ENCODE measurements around the gene NUDT8. TPM values are rescaled to one million over a fixed set of nuclear protein-coding genes. Genes with fewer than 3 reads are reported as not detected.
A peak's percentile ranks its signal among the peaks of the same experiment; 100 is the strongest.

NUDT8 gene
- total and polyA plus RNA-seq, 9 of the 15 experiments (the other 6 are each of a cell fraction or from before 2014, with no cell fraction given) = 0.23 to 27.8 (median 5.0) TPM

DNA sequence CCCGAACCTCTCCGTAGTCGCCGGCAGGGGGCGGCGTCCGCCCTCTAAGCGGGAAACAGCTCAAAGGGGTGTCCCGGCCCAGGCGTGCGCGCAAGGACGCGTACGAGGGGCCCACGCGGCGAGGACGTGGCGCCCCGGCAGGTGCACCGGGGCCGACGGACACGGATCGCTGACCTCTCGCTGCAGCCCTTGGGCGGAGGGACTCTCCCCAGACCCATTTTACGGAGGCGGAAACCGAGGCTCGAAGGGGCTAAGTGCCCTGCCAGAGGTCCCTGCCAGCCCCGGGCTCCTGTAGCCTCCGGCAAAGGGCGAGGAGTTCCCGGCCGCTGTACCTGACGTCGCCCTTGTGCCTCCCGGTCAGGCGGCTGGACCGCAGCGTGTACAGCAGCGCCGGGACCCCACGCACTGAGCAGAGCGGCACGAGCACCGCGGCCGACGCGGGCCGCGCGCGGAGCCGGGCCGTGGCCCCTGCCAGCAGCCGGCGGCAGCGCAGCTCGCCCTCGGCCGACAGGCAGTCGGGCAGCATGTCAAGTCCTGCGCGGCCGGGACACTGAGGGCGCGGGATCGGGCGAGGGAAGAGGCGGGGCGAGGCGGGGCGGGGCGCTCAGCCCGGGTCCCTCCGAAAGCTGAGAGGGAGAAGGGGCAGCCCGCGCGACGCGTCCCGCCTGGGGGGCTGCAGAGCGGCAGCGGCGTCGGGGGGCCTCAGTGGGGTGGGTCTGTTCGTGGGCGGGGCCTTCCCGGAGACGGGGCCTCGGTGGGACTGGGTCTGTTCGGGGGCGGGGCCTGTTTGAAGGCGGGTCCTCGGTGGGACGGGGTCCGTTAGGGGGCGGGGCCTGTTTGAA is at the start of gene NUDT8 (continued):
- TF ChIP-seq, protein P1, sequence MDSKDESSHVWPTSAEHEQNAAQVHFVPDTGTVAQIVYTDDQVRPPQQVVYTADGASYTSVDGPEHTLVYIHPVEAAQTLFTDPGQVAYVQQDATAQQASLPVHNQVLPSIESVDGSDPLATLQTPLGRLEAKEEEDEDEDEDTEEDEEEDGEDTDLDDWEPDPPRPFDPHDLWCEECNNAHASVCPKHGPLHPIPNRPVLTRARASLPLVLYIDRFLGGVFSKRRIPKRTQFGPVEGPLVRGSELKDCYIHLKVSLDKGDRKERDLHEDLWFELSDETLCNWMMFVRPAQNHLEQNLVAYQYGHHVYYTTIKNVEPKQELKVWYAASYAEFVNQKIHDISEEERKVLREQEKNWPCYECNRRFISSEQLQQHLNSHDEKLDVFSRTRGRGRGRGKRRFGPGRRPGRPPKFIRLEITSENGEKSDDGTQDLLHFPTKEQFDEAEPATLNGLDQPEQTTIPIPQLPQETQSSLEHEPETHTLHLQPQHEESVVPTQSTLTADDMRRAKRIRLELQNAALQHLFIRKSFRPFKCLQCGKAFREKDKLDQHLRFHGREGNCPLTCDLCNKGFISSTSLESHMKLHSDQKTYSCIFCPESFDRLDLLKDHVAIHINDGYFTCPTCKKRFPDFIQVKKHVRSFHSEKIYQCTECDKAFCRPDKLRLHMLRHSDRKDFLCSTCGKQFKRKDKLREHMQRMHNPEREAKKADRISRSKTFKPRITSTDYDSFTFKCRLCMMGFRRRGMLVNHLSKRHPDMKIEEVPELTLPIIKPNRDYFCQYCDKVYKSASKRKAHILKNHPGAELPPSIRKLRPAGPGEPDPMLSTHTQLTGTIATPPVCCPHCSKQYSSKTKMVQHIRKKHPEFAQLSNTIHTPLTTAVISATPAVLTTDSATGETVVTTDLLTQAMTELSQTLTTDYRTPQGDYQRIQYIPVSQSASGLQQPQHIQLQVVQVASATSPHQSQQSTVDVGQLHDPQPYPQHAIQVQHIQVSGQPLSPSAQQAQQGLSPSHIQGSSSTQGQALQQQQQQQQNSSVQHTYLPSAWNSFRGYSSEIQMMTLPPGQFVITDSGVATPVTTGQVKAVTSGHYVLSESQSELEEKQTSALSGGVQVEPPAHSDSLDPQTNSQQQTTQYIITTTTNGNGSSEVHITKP (IDR thresholded peaks at IDR 0.05; ENCODE audit: partially characterized antibody) = peak; percentile 32
- TF ChIP-seq ZNF165 (CRISPR knock-in tag; IDR thresholded peaks at IDR 0.05; ENCODE audit: borderline replicate concordance) = no peak
- no peak for TF ChIP-seq ZNF316 (IDR thresholded peaks at IDR 0.05)
- TF ChIP-seq, protein P2, sequence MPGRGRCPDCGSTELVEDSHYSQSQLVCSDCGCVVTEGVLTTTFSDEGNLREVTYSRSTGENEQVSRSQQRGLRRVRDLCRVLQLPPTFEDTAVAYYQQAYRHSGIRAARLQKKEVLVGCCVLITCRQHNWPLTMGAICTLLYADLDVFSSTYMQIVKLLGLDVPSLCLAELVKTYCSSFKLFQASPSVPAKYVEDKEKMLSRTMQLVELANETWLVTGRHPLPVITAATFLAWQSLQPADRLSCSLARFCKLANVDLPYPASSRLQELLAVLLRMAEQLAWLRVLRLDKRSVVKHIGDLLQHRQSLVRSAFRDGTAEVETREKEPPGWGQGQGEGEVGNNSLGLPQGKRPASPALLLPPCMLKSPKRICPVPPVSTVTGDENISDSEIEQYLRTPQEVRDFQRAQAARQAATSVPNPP (IDR thresholded peaks at IDR 0.05; ENCODE audit: borderline replicate concordance, insufficient read depth, insufficient read length) = no peak
- TF ChIP-seq ZNF766 (CRISPR knock-in tag; conservative IDR thresholded peaks at IDR 0.05) = peak; percentile 71
- TF ChIP-seq, protein P3, sequence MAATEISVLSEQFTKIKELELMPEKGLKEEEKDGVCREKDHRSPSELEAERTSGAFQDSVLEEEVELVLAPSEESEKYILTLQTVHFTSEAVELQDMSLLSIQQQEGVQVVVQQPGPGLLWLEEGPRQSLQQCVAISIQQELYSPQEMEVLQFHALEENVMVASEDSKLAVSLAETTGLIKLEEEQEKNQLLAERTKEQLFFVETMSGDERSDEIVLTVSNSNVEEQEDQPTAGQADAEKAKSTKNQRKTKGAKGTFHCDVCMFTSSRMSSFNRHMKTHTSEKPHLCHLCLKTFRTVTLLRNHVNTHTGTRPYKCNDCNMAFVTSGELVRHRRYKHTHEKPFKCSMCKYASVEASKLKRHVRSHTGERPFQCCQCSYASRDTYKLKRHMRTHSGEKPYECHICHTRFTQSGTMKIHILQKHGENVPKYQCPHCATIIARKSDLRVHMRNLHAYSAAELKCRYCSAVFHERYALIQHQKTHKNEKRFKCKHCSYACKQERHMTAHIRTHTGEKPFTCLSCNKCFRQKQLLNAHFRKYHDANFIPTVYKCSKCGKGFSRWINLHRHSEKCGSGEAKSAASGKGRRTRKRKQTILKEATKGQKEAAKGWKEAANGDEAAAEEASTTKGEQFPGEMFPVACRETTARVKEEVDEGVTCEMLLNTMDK (IDR thresholded peaks at IDR 0.05; ENCODE audit: borderline replicate concordance, insufficient read depth, low read depth, low read length, poor library complexity, severe bottlenecking) = peak; percentile 70
- TF ChIP-seq, protein P4, sequence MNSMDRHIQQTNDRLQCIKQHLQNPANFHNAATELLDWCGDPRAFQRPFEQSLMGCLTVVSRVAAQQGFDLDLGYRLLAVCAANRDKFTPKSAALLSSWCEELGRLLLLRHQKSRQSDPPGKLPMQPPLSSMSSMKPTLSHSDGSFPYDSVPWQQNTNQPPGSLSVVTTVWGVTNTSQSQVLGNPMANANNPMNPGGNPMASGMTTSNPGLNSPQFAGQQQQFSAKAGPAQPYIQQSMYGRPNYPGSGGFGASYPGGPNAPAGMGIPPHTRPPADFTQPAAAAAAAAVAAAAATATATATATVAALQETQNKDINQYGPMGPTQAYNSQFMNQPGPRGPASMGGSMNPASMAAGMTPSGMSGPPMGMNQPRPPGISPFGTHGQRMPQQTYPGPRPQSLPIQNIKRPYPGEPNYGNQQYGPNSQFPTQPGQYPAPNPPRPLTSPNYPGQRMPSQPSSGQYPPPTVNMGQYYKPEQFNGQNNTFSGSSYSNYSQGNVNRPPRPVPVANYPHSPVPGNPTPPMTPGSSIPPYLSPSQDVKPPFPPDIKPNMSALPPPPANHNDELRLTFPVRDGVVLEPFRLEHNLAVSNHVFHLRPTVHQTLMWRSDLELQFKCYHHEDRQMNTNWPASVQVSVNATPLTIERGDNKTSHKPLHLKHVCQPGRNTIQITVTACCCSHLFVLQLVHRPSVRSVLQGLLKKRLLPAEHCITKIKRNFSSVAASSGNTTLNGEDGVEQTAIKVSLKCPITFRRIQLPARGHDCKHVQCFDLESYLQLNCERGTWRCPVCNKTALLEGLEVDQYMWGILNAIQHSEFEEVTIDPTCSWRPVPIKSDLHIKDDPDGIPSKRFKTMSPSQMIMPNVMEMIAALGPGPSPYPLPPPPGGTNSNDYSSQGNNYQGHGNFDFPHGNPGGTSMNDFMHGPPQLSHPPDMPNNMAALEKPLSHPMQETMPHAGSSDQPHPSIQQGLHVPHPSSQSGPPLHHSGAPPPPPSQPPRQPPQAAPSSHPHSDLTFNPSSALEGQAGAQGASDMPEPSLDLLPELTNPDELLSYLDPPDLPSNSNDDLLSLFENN (IDR thresholded peaks at IDR 0.05; ENCODE audit: low read depth in 2 of 2, low read length in 2 of 2) = no peak
- TF ChIP-seq RBFOX2 (IDR thresholded peaks at IDR 0.05; ENCODE audit: low read depth, low read length) = peak; percentile 88
- no peak for TF ChIP-seq SP2 (IDR thresholded peaks at IDR 0.05; ENCODE audit: extremely low read depth, low read depth, low read length, poor library complexity, severe bottlenecking)
- TF ChIP-seq, protein P5, sequence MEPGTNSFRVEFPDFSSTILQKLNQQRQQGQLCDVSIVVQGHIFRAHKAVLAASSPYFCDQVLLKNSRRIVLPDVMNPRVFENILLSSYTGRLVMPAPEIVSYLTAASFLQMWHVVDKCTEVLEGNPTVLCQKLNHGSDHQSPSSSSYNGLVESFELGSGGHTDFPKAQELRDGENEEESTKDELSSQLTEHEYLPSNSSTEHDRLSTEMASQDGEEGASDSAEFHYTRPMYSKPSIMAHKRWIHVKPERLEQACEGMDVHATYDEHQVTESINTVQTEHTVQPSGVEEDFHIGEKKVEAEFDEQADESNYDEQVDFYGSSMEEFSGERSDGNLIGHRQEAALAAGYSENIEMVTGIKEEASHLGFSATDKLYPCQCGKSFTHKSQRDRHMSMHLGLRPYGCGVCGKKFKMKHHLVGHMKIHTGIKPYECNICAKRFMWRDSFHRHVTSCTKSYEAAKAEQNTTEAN (CRISPR knock-in tag; IDR thresholded peaks at IDR 0.05) = peak; percentile 73; the same call in 1 of the 2 replicates
- TF ChIP-seq, protein P6, sequence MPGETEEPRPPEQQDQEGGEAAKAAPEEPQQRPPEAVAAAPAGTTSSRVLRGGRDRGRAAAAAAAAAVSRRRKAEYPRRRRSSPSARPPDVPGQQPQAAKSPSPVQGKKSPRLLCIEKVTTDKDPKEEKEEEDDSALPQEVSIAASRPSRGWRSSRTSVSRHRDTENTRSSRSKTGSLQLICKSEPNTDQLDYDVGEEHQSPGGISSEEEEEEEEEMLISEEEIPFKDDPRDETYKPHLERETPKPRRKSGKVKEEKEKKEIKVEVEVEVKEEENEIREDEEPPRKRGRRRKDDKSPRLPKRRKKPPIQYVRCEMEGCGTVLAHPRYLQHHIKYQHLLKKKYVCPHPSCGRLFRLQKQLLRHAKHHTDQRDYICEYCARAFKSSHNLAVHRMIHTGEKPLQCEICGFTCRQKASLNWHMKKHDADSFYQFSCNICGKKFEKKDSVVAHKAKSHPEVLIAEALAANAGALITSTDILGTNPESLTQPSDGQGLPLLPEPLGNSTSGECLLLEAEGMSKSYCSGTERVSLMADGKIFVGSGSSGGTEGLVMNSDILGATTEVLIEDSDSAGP (CRISPR knock-in tag; IDR thresholded peaks at IDR 0.05) = no peak

Data from K562 (cell line).